ENCODE measurements around the gene TLE1.

The TLE1 gene

GRCh38 chr9:81573415-81574321 is 115.7 kb downstream of the TLE1 start:
- DNase-seq (ENCODE audit: low read depth), result no peak
- no peak for TF ChIP-seq CTCF (IDR thresholded peaks at IDR 0.05; ENCODE audit: low read length, missing control alignments)
- no peak overlapping the region for H3K4me3 ChIP-seq (replicated peaks; ENCODE audit: low read depth, low read length)

- no peak for DNase-seq (ENCODE audit: low read depth)
- H3K4me3 ChIP-seq (replicated peaks; ENCODE audit: low read depth, low read length), result no peak overlapping the region
- no peak for TF ChIP-seq CTCF (IDR thresholded peaks at IDR 0.05; ENCODE audit: low read length, missing control alignments)
Measured at GRCh38 chr9:81570083-81570482, 119.3 kb downstream of the TLE1 start.

GRCh38 chr9:81566074-81566698 is 123.2 kb downstream of the TLE1 start:
- DNase-seq (ENCODE audit: low read depth), result no peak
- no peak for TF ChIP-seq CTCF (IDR thresholded peaks at IDR 0.05; ENCODE audit: low read length, missing control alignments)
- no peak overlapping the region for H3K4me3 ChIP-seq (replicated peaks; ENCODE audit: low read depth, low read length)

GRCh38 chr9:81565609-81566008 is 123.7 kb downstream of the TLE1 start:
- DNase-seq (ENCODE audit: low read depth), result no peak
- H3K4me3 ChIP-seq (replicated peaks; ENCODE audit: low read depth, low read length), result no peak overlapping the region
- no peak for TF ChIP-seq CTCF (IDR thresholded peaks at IDR 0.05; ENCODE audit: low read length, missing control alignments)

GRCh38 chr9:81565144-81565543 is 124.2 kb downstream of the TLE1 start:
- DNase-seq (ENCODE audit: low read depth), result no peak
- TF ChIP-seq CTCF (IDR thresholded peaks at IDR 0.05; ENCODE audit: low read length, missing control alignments), result no peak

DNA sequence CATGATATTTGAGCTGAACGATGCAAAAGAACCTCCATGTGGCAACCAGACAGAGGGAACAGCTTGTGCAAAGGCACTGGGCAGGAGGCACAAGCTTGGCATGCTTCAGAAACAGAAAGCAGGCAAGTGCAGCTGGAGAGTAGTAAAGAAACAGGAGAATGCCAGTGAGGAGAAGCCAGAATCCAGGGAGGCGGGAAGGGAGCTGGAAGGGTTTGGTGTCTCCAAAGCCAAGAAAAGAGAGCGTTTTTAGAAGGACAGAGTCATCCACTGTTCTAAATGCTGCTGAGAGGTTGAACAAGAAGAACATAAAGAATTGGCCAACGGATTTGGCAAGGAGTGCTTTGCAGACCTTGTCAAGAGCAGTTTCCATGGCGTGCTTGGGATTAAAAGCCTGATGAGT is 124.7 kb downstream of the TLE1 start:
- no peak for DNase-seq (ENCODE audit: low read depth)
- TF ChIP-seq CTCF (IDR thresholded peaks at IDR 0.05; ENCODE audit: low read length, missing control alignments), result no peak
- H3K4me3 ChIP-seq (replicated peaks; ENCODE audit: low read depth, low read length), result no peak overlapping the region

More at GRCh38 chr9:81565144-81565543, 124.2 kb downstream of the TLE1 start:
- no peak overlapping the region for H3K4me3 ChIP-seq (replicated peaks; ENCODE audit: low read depth, low read length)
